Stimulated activated naive CD8-positive, alpha-beta T cell treated with anti-CD3 and anti-CD28 coated beads, Interleukin-15, Interleukin-2, amounts not matched to agents 100 ng/mL and 50 ng/mL, for 24 hours (primary cell): ENCODE results near the gene PDLIM7.

Experiments used
- H3K27ac Mint-ChIP-seq: one replicate; pipeline ENCODE4 v1.8.0; 2021; ENCODE audit warnings: mild to moderate bottlenecking, mixed read lengths
- H3K27me3 Mint-ChIP-seq: one replicate; pipeline ENCODE4 v1.8.0; 2021; ENCODE audit warnings: mixed read lengths
- H3K36me3 Mint-ChIP-seq: one replicate; pipeline ENCODE4 v1.8.0; 2021; ENCODE audit warnings: low read depth, mixed read lengths
- H3K4me1 Mint-ChIP-seq: one replicate; pipeline ENCODE4 v1.8.0; 2021; ENCODE audit warnings: low read depth, mixed read lengths
- H3K4me3 Mint-ChIP-seq: one replicate; pipeline ENCODE4 v1.8.0; 2021; ENCODE audit warnings: mild to moderate bottlenecking, mixed read lengths
- H3K9me3 Mint-ChIP-seq: one replicate; pipeline ENCODE4 v1.8.0; 2021; ENCODE audit warnings: mixed read lengths

The PDLIM7 gene

DNA sequence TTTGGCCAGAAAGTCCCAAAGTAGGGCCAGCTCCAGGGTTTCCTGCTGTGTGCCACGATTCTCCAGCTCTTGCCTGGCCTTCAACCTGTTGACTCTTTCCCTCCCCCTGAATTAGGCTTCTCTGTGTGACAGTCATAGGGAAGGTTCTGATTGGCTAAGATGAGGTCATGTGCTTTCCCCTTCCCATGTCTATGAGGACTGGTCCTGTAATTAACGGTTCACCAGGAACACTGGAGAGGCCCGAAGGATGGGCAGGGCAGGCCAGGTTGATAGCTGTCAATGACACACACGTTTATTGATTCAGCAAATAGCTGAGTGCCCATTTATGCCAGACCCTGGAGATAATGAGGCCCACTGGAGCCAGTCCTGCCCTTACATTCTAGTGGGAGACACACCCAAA is 59.8 kb downstream of the PDLIM7 start:
- peaks cover 70% of the 10 kb centered on the region for H3K36me3 Mint-ChIP-seq
- H3K27ac Mint-ChIP-seq, result peak overlapping the region; percentile 36
- peaks cover 70% of the 10 kb centered on the region for H3K4me1 Mint-ChIP-seq
- H3K4me3 Mint-ChIP-seq, result no peak overlapping the region
- H3K27me3 Mint-ChIP-seq, result no peaks in the 10 kb centered on the region
- no peaks in the 10 kb centered on the region for H3K9me3 Mint-ChIP-seq

DNA sequence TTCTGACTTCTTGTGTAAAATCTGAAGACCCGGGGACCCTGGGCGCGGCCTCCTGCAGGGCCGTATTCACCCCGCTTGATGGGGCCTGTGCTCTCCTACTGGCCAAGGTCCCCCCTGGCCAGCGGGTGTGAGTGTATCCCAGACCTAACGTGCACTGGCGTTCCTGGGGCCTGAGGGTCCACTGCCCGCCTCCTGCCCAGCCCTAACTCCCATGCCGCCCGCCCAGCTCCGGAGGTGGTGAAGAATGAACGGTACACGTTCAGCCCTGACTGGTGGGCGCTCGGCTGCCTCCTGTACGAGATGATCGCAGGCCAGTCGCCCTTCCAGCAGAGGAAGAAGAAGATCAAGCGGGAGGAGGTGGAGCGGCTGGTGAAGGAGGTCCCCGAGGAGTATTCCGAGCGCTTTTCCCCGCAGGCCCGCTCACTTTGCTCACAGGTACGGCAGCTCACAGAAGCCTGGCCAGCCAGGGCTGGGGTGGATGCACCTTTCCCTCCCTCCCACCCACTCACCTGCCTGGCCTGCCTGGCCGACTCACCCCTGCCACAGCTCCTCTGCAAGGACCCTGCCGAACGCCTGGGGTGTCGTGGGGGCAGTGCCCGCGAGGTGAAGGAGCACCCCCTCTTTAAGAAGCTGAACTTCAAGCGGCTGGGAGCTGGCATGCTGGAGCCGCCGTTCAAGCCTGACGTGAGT is 61.4 kb downstream of the PDLIM7 start:
- no peak overlapping the region for H3K4me3 Mint-ChIP-seq
- H3K36me3 Mint-ChIP-seq, result peaks cover 71% of the 10 kb centered on the region
- no peak overlapping the region for H3K27ac Mint-ChIP-seq
- no peaks in the 10 kb centered on the region for H3K27me3 Mint-ChIP-seq
- no peaks in the 10 kb centered on the region for H3K9me3 Mint-ChIP-seq
- peaks cover 82% of the 10 kb centered on the region for H3K4me1 Mint-ChIP-seq

DNA sequence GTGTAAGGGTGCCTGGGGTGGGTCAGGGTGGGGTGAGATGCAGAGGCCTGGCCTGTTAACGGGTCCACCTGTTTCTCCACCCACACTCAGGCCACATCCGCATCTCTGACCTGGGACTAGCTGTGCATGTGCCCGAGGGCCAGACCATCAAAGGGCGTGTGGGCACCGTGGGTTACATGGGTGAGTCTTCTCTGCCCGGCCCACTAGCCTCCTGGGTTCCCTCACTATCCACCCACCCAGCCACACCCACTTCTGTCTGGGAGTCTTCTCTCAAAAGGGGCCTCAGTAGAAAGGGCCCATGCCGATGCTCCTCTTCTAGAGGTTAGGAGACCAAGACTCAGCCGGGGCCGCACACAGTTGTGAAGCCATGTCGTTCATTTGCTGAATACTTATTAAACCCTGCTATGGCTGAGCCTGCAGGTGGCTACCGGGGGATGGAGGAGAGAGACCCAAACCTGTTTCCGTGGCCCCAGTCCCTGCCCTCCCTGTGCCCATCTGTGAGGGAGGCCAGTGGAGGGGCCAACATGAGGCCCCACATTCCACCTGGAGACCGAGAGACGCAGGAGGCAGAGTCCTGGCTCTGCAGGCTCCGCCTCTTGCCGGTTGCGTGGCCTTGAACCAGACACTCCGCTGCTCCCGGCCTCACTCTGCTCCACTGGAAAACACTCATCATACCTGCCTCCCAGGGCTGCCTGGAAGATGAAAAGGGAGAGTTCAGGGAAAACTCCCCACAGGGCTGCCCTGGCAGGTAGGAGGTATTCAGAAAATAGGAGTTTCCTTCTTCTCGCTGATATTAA is 62.3 kb downstream of the PDLIM7 start:
- peaks cover 85% of the 10 kb centered on the region for H3K4me1 Mint-ChIP-seq
- no peaks in the 10 kb centered on the region for H3K27me3 Mint-ChIP-seq
- H3K9me3 Mint-ChIP-seq, result no peaks in the 10 kb centered on the region
- no peak overlapping the region for H3K27ac Mint-ChIP-seq
- no peak overlapping the region for H3K4me3 Mint-ChIP-seq
- H3K36me3 Mint-ChIP-seq, result peaks cover 79% of the 10 kb centered on the region

DNA sequence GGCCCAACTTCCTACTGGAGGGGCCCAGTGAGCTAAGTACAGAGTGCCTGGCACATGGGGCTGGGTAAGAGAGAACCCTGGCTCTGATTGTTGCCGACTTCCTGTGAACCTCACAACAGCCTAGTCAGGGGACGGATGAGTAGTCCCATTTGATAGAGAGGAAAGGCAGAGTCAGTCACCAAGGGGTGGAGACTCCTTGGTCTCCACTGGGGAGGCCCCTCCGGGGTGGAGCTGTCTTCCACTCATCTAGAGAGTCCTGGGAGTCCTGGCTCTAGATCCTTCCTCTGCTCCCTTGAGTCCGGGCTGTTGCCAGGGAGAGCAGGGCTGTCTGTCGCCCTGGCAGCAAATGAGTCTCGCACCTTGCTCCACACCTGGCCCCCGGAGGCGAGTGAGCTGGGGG is 63.0 kb downstream of the PDLIM7 start:
- Mint-ChIP-seq H3K9me3 (no peaks in the 10 kb centered on the region), H3K4me3 (peak overlapping the region; percentile 57), H3K27me3 (no peaks in the 10 kb centered on the region), H3K4me1 (peaks cover 85% of the 10 kb centered on the region), H3K27ac (peak overlapping the region; percentile 84), H3K36me3 (peaks cover 80% of the 10 kb centered on the region)

DNA sequence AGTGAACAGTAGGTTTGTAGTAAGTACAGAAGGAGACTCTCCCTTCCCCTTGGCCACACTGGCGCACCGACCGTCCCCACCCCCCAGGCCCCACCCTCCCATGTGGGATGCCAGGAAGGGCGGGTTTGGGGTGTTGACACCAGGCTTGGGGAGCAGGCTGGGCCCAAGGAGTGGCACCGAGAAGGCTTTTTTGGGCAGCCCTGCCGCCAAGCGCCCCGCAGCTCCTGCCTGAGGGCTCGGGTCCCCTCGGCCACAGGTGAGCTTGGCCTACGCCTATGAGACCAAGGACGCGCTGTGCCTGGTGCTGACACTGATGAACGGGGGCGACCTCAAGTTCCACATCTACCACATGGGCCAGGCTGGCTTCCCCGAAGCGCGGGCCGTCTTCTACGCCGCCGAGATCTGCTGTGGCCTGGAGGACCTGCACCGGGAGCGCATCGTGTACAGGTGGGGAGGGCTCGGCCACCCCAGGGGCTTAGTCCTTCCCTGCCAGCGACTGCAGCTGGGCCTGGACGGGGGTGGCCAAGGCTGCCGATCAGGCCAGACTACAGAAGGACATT is 63.7 kb downstream of the PDLIM7 start:
- H3K4me1 Mint-ChIP-seq, result peaks cover 87% of the 10 kb centered on the region
- H3K9me3 Mint-ChIP-seq, result no peaks in the 10 kb centered on the region
- peak overlapping the region; percentile 35 for H3K4me3 Mint-ChIP-seq
- H3K27me3 Mint-ChIP-seq, result no peaks in the 10 kb centered on the region
- peaks cover 81% of the 10 kb centered on the region for H3K36me3 Mint-ChIP-seq
- peak overlapping the region; percentile 85 for H3K27ac Mint-ChIP-seq
